HG03196 (cell line): ENCODE measurements around the gene LMBR1.

Source experiments
- ATAC-seq: cut with Tn5 transposase; IDR thresholded peaks from one replicate; pipeline ENCODE4 v1.9.1; 2021; ENCODE audit not compliant: unreplicated experiment

The LMBR1 gene

GRCh38 chr7:156764766-156765165 is 128.2 kb downstream of the LMBR1 start:
- ATAC-seq, result no peak

- ATAC-seq, result no peak
Measured at GRCh38 chr7:156764016-156764669, 128.8 kb downstream of the LMBR1 start.

- no peak for ATAC-seq
Measured at GRCh38 chr7:156759579-156760202, 133.3 kb downstream of the LMBR1 start.

GRCh38 chr7:156759143-156759542 is 133.8 kb downstream of the LMBR1 start:
- ATAC-seq, result no peak

GRCh38 chr7:156754201-156754600 is 138.8 kb downstream of the LMBR1 start:
- ATAC-seq, result no peak

- no peak for ATAC-seq
Measured at GRCh38 chr7:156753630-156754029, 139.4 kb downstream of the LMBR1 start.

- ATAC-seq, result no peak
Measured at GRCh38 chr7:156753229-156753560, 139.8 kb downstream of the LMBR1 start.

- no peak for ATAC-seq
Measured at GRCh38 chr7:156752367-156753228, 140.4 kb downstream of the LMBR1 start.

GRCh38 chr7:156751319-156751718 is 141.7 kb downstream of the LMBR1 start:
- ATAC-seq, result no peak

- ATAC-seq, result no peak
Measured at GRCh38 chr7:156747718-156748117, 145.3 kb downstream of the LMBR1 start.

GRCh38 chr7:156746891-156747290 is 146.1 kb downstream of the LMBR1 start:
- no peak for ATAC-seq

- ATAC-seq, result no peak
Measured at GRCh38 chr7:156739596-156739995, 153.4 kb downstream of the LMBR1 start.

- ATAC-seq, result no peak
Measured at GRCh38 chr7:156735851-156736250, 157.1 kb downstream of the LMBR1 start.

- no peak for ATAC-seq
Measured at GRCh38 chr7:156733638-156734037, 159.3 kb downstream of the LMBR1 start.

GRCh38 chr7:156732091-156732625 is 160.8 kb downstream of the LMBR1 start:
- ATAC-seq, result no peak

GRCh38 chr7:156731651-156732050 is 161.3 kb downstream of the LMBR1 start:
- ATAC-seq, result no peak

- no peak for ATAC-seq
Measured at GRCh38 chr7:156725936-156726335, 167.0 kb downstream of the LMBR1 start.

GRCh38 chr7:156725073-156725472 is 167.9 kb downstream of the LMBR1 start:
- ATAC-seq, result no peak

- no peak for ATAC-seq
Measured at GRCh38 chr7:156722043-156722826, 170.7 kb downstream of the LMBR1 start.

- ATAC-seq, result no peak
Measured at GRCh38 chr7:156703773-156704482, 189.1 kb downstream of the LMBR1 start.
